ENCODE measurements around the gene MAD1L1.

The MAD1L1 gene

DNA sequence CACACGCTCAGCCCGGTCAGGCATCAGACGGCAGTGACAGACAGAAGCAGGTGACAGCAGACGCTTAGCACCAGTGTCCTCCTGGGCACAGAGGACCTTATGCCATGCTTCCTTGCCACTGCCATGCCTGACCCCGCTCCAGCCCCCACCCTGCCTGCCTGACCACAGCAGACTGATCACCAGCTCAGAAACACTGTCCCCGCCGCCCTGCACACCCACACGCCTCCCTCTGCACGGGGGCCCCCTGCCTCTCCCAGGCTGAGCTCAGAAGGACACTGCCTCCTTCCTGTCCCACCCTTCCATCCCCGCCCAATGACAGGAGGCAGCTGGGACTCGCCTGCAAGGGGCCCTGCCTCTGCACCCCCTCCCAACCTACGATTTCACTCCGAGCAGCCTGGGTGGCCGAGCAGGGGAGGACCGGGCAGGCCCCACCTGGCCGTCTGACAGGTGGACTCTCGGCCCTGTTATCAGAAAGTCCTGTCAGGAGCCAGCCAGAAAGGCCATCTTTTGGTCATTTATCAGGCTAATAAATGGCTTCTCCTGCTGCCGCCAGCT is 379.2 kb downstream of the MAD1L1 start:
- no peak overlapping the region for H3K27ac ChIP-seq
- TF ChIP-seq, protein P1, sequence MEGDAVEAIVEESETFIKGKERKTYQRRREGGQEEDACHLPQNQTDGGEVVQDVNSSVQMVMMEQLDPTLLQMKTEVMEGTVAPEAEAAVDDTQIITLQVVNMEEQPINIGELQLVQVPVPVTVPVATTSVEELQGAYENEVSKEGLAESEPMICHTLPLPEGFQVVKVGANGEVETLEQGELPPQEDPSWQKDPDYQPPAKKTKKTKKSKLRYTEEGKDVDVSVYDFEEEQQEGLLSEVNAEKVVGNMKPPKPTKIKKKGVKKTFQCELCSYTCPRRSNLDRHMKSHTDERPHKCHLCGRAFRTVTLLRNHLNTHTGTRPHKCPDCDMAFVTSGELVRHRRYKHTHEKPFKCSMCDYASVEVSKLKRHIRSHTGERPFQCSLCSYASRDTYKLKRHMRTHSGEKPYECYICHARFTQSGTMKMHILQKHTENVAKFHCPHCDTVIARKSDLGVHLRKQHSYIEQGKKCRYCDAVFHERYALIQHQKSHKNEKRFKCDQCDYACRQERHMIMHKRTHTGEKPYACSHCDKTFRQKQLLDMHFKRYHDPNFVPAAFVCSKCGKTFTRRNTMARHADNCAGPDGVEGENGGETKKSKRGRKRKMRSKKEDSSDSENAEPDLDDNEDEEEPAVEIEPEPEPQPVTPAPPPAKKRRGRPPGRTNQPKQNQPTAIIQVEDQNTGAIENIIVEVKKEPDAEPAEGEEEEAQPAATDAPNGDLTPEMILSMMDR (conservative IDR thresholded peaks at IDR 0.05): no peak

DNA sequence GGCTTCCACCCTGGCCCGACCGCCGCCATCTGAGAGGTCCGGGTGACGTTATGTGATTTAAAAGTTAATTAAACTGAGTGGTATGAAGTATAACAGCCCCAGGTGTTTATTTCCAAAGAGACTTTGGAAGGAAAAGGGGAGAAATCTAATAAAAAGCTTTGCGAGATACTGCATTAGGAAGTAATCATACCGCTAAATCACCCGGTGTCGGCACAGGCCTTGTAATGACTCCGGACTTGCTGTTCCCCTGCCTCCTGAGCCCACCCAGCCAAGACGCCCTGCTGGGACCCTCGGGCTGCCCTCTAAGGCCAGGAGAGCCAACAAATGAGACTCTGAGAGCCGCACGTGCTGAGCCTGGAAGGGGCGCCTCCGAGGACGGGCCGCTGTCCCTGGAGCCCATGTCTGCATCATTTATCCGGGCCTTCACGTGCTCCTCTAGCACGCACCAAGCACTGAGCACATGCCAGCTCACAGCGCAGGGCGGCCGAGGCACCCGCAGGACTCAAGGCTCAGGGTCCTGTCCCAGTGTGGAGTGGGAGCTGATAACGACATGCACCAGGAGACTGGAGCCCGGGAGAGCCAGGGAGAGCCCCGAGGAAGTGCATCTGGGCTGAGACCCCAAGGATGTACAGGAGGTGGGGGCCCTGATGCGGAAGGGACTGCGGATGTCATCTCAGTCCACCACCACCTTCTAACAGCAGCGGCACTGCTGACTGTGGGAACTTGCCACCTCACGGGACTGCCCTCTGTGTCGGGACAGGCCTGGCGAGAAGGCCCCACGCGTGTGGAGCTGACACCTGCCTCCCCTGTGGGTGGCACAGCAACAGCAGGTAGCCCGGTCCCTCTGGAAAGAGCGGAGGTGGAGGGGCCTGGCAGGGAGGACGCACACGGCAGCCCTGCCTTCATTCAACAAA is 380.0 kb downstream of the MAD1L1 start:
- H3K27ac ChIP-seq: peak overlapping the region; percentile 59
- TF ChIP-seq, protein P1 (conservative IDR thresholded peaks at IDR 0.05): no peak

DNA sequence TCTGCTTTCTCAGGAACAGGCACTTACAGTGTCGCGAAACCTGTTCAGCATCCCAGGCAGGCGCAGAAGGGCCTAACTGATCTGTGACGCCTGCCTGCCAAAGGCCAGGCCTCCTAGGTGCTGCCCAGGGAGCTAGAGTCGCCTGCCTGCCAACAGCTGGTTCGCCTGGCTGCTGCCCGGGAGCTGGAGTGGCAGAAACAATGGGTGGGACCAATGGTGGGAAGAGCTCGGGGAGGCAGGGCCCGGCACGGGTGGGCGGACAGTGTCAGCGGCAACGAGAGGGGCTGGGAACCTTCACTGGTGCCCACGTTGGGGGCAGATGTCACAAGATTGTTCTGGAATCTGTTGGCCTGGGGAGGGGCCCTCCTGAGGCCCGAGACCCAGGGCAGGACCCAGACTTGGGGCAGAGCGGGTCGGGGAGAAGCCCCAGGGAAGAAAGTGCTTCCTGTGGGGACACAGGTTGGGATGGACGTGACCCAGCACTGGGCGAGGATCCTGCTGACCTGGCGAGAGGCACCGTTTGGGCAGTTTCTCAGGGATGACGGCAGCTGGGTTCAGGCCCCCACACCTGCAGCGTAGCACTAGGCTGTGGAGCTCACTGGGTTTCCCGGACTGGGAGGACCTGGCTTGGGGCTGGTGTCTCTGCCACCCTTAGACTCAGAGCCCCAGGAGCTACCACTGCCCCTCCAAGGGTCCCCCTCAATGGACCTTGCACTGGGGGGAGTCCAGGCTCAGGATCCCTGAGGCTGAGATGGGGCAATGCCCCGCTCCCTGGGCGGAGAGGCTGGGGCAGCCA is 380.8 kb downstream of the MAD1L1 start:
- peak overlapping the region; percentile 59 for H3K27ac ChIP-seq
- TF ChIP-seq, protein P1 (conservative IDR thresholded peaks at IDR 0.05): no peak

DNA sequence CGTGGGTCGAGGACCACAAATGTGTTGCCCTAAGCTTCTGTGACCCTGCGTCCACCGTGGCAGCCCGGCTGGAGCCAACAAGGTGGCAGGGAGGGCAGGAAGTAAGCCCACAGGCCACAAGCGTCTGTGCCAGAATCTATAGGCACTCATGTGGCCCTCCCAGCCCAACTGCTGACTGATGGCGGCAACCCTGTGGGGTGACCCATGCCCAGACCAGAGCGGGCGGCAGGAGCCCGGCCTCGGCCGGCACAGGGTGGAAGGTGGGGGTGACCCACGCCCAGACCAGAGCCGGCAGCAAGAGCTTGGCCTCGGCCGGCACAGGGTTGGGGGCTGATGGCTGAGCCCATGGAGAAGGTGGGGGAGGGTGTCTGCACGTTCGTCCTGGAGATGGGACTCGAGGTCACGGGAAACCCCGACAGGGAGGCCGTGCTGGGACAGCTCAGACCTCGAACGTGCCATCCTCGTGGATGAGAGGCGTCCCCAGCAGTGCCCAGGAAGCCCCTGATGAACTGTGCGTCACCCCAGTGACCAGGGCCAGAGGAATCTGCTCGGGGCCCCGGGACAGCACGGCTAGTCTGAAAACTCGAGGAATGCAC is 381.7 kb downstream of the MAD1L1 start:
- peak overlapping the region; percentile 59 for H3K27ac ChIP-seq

DNA sequence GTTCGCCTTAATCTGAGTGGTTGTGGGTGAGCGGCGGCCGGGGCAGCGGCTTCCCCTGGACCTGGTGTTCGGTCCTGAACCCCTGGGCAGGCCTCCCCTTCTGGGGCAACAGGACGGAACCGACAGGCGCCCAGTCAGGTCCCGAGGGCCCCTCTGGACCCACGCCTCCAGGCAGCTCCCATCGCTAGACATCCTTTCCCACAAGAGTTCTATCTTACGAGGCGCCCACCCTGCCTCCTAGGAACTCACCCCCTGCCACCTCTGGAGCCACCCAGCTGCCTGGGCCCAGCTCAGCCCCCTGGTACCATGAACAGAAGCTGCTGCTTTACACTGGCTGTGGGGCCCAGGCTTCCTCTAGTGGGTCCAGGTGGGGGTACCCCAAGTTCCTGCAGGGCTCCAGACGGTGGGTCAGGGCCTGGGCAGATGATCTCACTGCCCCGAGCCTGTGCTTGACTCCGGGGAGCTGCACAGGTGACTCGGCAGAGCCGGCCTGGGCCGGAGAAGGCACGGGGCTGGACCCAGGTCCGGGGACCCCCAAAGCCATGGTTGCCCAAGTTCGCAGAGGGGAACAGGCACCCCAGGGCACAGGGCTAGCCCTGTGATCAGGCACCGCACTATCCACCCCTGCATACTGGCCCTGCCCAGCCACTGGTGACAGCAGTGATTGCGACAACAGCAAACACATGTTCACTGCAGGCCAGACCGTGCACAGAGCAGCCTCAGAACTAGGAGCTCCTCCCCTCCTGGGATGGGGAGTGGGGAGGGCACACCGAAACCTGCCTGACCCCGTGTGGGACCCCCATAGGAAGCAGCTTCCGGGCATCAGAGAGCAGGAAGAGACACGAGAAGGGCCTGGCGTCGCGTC is 382.4 kb downstream of the MAD1L1 start:
- TF ChIP-seq, protein P1 (conservative IDR thresholded peaks at IDR 0.05): no peak
- H3K27ac ChIP-seq: peak overlapping the region; percentile 59; the same call in 1 of the 2 replicates

More for the DNA sequence above, 381.7 kb downstream of the MAD1L1 start:
- TF ChIP-seq, protein P1 (conservative IDR thresholded peaks at IDR 0.05): no peak

DNA sequence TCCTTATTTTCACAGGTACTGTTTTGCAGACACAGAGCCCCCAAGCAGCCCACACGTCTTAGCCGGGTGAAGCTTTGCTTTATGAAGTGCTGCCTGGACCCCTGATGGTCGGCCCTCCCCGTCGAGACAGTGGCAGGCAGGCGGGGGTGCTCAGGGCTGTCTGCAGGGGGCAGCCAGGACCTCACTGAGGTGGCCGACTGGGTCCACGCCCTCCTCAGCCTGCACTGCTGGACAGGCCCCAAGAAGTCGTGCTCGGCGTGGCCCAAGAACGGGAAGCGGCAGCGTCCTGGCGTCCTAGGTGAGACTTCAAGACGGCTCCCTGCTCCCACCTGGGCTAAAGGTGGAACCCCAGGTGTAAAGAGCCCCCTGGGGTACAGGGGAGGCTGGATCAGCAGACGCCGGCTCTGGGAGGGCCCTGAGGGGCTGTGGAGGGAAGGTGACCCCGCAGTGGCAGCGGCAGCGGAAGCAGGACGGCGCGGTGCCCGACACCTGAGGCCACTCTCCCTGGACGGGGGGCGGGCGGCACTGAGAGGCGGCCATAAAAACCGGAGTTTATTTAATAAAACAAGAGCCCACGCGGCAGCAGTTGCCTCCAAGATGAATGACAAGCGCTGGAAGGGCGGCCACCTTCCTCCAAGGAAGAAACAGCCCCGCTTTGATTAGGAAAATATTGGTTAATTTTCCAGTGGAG is 383.2 kb downstream of the MAD1L1 start:
- TF ChIP-seq, protein P1 (conservative IDR thresholded peaks at IDR 0.05): no peak
- H3K27ac ChIP-seq: no peak overlapping the region
